HepG2 (cell line): ENCODE data around the gene CIROP. TPM values are rescaled to one million over a fixed set of nuclear protein-coding genes. Genes with fewer than 3 reads are reported as not detected.

Source experiments
- ELF3 ChIP-seq: IDR thresholded peaks from 2 replicates; pipeline ENCODE4 v1.6.1; 2016; ENCODE audit warnings: missing genetic modification reagents, missing compliant biosample characterization
- KLF6 ChIP-seq: IDR thresholded peaks from 2 replicates; pipeline ENCODE4 v1.8.0; 2016; ENCODE audit warnings: missing biosample characterization, missing genetic modification reagents
- RXRA ChIP-seq: sonication (generic); formaldehyde crosslinking; IDR thresholded peaks from 2 replicates; pipeline ENCODE4 v1.5.1; 2020; ENCODE audit warnings: missing genetic modification reagents
- SOX5 ChIP-seq: IDR thresholded peaks from 2 replicates; pipeline ENCODE4 v1.6.1; 2016; ENCODE audit warnings: borderline replicate concordance
- SRSF4 ChIP-seq: fragments of 200-400 bp; formaldehyde crosslinking; IDR thresholded peaks from one replicate; pipeline ENCODE4 v1.6.1; 2018; ENCODE audit warnings: mild to moderate bottlenecking, low read depth, low read length, moderate library complexity; ENCODE audit not compliant: poor library complexity, severe bottlenecking
- SYNCRIP ChIP-seq: fragments of 200-400 bp; formaldehyde crosslinking; IDR thresholded peaks from 2 replicates; pipeline ENCODE4 v1.6.1; 2018; ENCODE audit warnings: mild to moderate bottlenecking, low read depth, low read length; ENCODE audit not compliant: insufficient read depth
- TOPORS ChIP-seq: sonication (generic); formaldehyde crosslinking; IDR thresholded peaks from 2 replicates; pipeline ENCODE4 v1.8.0; 2023; ENCODE audit warnings: mild to moderate bottlenecking, missing genetic modification reagents
- ZBTB21 ChIP-seq: sonication (generic); formaldehyde crosslinking; IDR thresholded peaks from 2 replicates; pipeline ENCODE4 v1.4.0; 2020; ENCODE audit warnings: missing genetic modification reagents
- ZBTB7B ChIP-seq: sonication (generic); formaldehyde crosslinking; IDR thresholded peaks from 2 replicates; pipeline ENCODE4 v1.4.0; 2020; ENCODE audit warnings: missing genetic modification reagents
- ZNF10 ChIP-seq: sonication (generic); formaldehyde crosslinking; IDR thresholded peaks from 2 replicates; pipeline ENCODE4 v1.4.0; 2020; ENCODE audit warnings: mild to moderate bottlenecking, low read depth, missing genetic modification reagents, borderline replicate concordance
- ZNF136 ChIP-seq: sonication (generic); formaldehyde crosslinking; IDR thresholded peaks from 2 replicates; pipeline ENCODE4 v1.8.1; 2022; ENCODE audit warnings: low read depth, mild to moderate bottlenecking, moderate library complexity, missing genetic modification reagents
- ZNF333 ChIP-seq: sonication (generic); formaldehyde crosslinking; IDR thresholded peaks from 2 replicates; pipeline ENCODE4 v1.4.0; 2020; ENCODE audit warnings: mild to moderate bottlenecking, missing genetic modification reagents, borderline replicate concordance
- ZNF451 ChIP-seq: sonication (generic); formaldehyde crosslinking; IDR thresholded peaks from 2 replicates; pipeline ENCODE4 v1.5.0; 2020; ENCODE audit warnings: mild to moderate bottlenecking, missing genetic modification reagents
- ZNF501 ChIP-seq: sonication (generic); formaldehyde crosslinking; IDR thresholded peaks from 2 replicates; pipeline ENCODE4 v1.5.1; 2020; ENCODE audit warnings: mild to moderate bottlenecking, moderate library complexity, missing genetic modification reagents
- ZNF546 ChIP-seq: sonication (generic); formaldehyde crosslinking; conservative IDR thresholded peaks from 2 replicates; pipeline ENCODE4 v1.8.1; 2023; ENCODE audit warnings: mild to moderate bottlenecking, missing genetic modification reagents
- polyA plus RNA-seq, 8 experiments: library from polyadenylated mRNA; depleted of rRNA in 3 of 8; stranded (reverse) in 7 of 8; unstranded in 1 of 8; fragments of >200 nt; fragmentation: Illumina TruSeq in 4 of 8; extraction: Trizol in 4 of 8; gene quantifications; 2 replicates each; pipeline versions ENCODE4 v1.2.1 to v1.2.3, GENCODE V29; 2011 to 2016; ENCODE audit warnings: low read depth in 4 of 8, missing spikeins in 1 of 8, mixed read lengths in 1 of 8; ENCODE audit not compliant: insufficient read depth in 1 of 8
- total RNA-seq, 5 experiments: library from RNA; depleted of rRNA; stranded (reverse); fragments of >200 nt; fragmentation: Illumina TruSeq; extraction: Trizol; gene quantifications; 2 replicates each; pipeline ENCODE4 v1.2.3, GENCODE V29; 2016; ENCODE audit warnings: low read depth in 1 of 5
- TF ChIP-seq, protein P1 (sequence below): sonication (generic); formaldehyde crosslinking; IDR thresholded peaks from 2 replicates; pipeline ENCODE4 v1.4.0; 2020; ENCODE audit warnings: missing genetic modification reagents
- TF ChIP-seq, protein P2 (sequence below): sonication (generic); formaldehyde crosslinking; IDR thresholded peaks from 2 replicates; pipeline ENCODE4 v1.4.0; 2020; ENCODE audit warnings: missing genetic modification reagents, borderline replicate concordance
- TF ChIP-seq, protein P3 (sequence below): IDR thresholded peaks from 2 replicates; pipeline ENCODE4 v1.6.1; 2016; ENCODE audit warnings: missing compliant biosample characterization, missing genetic modification reagents, borderline replicate concordance
- TF ChIP-seq, protein P4 (sequence below): sonication (generic); formaldehyde crosslinking; IDR thresholded peaks from 2 replicates; pipeline ENCODE4 v1.5.0; 2020; ENCODE audit warnings: missing genetic modification reagents, mild to moderate bottlenecking, borderline replicate concordance
- TF ChIP-seq, protein P5 (sequence below): sonication (generic); formaldehyde crosslinking; conservative IDR thresholded peaks from 2 replicates; pipeline ENCODE4 v1.8.1; 2023; ENCODE audit warnings: missing genetic modification reagents

The CIROP gene
- total and polyA plus RNA-seq, 2 of the 13 experiments (the other 11 are each of a cell fraction or from before 2014, with no cell fraction given) = 0.07 TPM; not detected in 1

DNA sequence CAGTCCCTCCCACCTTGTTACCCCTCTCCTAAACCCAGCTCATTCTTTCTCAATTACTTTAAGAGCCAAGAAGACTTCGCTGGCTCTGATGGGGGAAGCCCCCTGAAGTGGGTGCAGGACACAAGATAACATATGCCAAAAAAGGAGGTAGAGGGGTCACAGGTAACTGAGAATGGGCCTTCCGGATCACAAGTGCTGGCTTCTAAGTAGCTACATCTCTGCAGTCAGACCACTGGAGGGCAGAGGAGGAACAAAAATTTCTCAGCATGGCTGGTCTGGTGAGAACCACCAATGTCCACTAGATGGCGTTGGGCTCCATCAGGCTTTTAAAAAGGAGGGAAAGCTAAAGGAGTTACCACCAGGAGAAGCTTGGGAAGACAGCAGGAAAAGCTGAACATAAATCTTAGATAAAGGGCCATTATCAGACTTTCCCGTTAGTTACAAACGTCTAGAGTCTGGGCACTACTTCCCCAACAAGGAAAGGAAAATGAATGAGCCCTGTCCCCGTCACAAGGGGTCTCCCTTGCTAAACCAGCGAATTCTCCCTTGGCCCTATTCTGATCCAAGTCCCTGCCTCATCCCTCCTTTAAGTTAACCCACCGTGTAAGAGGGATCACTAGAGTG lies 35.9 kb downstream of the CIROP start (continued):
- TF ChIP-seq SOX5 (CRISPR knock-in tag) (peak; percentile 47; the same call in 1 of the 2 replicates), ZNF501 (CRISPR knock-in tag) (peak; percentile 58; the same call in 1 of the 2 replicates), ZNF333 (CRISPR knock-in tag) (no peak), ZNF10 (CRISPR knock-in tag) (no peak), ZBTB21 (CRISPR knock-in tag) (no peak), KLF6 (CRISPR knock-in tag) (peak; percentile 89), ZNF136 (0 out of 2 replicates have a peak, but pooled peaks have one; percentile 20), RXRA (no peak; the same call in 1 of the 2 replicates), TOPORS (0 out of 2 replicates have a peak, but pooled peaks have one; percentile 13), ZNF451 (CRISPR knock-in tag) (no peak), SRSF4 (no peak), ZBTB7B (CRISPR knock-in tag) (peak; percentile 74; the same call in 1 of the 2 replicates), ELF3 (CRISPR knock-in tag) (peak; percentile 91), ZNF546 (no peak), SYNCRIP (no peak)
- TF ChIP-seq, protein P1, sequence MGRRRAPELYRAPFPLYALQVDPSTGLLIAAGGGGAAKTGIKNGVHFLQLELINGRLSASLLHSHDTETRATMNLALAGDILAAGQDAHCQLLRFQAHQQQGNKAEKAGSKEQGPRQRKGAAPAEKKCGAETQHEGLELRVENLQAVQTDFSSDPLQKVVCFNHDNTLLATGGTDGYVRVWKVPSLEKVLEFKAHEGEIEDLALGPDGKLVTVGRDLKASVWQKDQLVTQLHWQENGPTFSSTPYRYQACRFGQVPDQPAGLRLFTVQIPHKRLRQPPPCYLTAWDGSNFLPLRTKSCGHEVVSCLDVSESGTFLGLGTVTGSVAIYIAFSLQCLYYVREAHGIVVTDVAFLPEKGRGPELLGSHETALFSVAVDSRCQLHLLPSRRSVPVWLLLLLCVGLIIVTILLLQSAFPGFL (CRISPR knock-in tag) = no peak
- TF ChIP-seq, protein P2, sequence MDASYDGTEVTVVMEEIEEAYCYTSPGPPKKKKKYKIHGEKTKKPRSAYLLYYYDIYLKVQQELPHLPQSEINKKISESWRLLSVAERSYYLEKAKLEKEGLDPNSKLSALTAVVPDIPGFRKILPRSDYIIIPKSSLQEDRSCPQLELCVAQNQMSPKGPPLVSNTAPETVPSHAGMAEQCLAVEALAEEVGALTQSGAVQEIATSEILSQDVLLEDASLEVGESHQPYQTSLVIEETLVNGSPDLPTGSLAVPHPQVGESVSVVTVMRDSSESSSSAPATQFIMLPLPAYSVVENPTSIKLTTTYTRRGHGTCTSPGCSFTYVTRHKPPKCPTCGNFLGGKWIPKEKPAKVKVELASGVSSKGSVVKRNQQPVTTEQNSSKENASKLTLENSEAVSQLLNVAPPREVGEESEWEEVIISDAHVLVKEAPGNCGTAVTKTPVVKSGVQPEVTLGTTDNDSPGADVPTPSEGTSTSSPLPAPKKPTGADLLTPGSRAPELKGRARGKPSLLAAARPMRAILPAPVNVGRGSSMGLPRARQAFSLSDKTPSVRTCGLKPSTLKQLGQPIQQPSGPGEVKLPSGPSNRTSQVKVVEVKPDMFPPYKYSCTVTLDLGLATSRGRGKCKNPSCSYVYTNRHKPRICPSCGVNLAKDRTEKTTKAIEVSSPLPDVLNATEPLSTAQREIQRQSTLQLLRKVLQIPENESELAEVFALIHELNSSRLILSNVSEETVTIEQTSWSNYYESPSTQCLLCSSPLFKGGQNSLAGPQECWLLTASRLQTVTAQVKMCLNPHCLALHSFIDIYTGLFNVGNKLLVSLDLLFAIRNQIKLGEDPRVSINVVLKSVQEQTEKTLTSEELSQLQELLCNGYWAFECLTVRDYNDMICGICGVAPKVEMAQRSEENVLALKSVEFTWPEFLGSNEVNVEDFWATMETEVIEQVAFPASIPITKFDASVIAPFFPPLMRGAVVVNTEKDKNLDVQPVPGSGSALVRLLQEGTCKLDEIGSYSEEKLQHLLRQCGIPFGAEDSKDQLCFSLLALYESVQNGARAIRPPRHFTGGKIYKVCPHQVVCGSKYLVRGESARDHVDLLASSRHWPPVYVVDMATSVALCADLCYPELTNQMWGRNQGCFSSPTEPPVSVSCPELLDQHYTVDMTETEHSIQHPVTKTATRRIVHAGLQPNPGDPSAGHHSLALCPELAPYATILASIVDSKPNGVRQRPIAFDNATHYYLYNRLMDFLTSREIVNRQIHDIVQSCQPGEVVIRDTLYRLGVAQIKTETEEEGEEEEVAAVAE = peak; percentile 81; the same call in 1 of the 2 replicates
- TF ChIP-seq, protein P3, sequence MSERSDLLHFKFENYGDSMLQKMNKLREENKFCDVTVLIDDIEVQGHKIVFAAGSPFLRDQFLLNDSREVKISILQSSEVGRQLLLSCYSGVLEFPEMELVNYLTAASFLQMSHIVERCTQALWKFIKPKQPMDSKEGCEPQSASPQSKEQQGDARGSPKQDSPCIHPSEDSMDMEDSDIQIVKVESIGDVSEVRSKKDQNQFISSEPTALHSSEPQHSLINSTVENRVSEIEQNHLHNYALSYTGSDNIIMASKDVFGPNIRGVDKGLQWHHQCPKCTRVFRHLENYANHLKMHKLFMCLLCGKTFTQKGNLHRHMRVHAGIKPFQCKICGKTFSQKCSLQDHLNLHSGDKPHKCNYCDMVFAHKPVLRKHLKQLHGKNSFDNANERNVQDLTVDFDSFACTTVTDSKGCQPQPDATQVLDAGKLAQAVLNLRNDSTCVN (CRISPR knock-in tag) = no peak
- TF ChIP-seq, protein P4, sequence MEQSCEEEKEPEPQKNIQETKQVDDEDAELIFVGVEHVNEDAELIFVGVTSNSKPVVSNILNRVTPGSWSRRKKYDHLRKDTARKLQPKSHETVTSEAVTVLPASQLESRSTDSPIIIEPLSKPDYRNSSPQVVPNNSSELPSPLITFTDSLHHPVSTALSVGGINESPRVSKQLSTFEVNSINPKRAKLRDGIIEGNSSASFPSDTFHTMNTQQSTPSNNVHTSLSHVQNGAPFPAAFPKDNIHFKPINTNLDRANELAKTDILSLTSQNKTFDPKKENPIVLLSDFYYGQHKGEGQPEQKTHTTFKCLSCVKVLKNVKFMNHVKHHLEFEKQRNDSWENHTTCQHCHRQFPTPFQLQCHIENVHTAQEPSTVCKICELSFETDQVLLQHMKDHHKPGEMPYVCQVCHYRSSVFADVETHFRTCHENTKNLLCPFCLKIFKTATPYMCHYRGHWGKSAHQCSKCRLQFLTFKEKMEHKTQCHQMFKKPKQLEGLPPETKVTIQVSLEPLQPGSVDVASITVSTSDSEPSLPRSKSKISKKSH (CRISPR knock-in tag) = no peak
- TF ChIP-seq, protein P5, sequence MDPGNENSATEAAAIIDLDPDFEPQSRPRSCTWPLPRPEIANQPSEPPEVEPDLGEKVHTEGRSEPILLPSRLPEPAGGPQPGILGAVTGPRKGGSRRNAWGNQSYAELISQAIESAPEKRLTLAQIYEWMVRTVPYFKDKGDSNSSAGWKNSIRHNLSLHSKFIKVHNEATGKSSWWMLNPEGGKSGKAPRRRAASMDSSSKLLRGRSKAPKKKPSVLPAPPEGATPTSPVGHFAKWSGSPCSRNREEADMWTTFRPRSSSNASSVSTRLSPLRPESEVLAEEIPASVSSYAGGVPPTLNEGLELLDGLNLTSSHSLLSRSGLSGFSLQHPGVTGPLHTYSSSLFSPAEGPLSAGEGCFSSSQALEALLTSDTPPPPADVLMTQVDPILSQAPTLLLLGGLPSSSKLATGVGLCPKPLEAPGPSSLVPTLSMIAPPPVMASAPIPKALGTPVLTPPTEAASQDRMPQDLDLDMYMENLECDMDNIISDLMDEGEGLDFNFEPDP (CRISPR knock-in tag) = no peak
